ENCODE measurements around the gene SLC5A3. TPM values are rescaled to one million over a fixed set of nuclear protein-coding genes. Genes with fewer than 3 reads are reported as not detected.
A peak's percentile ranks its signal among the peaks of the same experiment; 100 is the strongest.

Gene SLC5A3
- total RNA-seq, 1 donor from 2014 or later = 65.8 TPM

GRCh38 chr21:34100337-34100736 lies 27.0 kb downstream of the SLC5A3 start:
- no peak for DNase-seq (ENCODE audit: low read depth)

DNA sequence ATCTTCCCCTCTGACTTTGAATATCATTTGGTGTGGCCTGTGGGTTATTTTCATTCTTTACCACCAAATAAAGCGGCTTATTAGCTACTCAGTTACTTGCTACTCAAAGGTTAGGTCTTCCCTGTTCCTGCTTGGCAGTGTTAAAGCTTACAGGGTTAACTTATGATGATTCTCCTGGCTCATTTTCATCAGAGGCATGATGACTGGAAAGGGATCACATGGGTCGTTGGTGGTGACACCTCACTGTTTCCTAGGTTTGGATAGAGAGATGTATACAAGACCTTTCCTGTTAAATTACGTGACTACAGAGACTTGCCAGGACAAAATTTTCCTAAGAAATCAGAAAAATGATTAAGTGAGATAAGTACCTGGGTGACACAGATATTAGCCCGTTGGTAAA lies 27.4 kb downstream of the SLC5A3 start:
- no peak for DNase-seq (ENCODE audit: low read depth)

DNA sequence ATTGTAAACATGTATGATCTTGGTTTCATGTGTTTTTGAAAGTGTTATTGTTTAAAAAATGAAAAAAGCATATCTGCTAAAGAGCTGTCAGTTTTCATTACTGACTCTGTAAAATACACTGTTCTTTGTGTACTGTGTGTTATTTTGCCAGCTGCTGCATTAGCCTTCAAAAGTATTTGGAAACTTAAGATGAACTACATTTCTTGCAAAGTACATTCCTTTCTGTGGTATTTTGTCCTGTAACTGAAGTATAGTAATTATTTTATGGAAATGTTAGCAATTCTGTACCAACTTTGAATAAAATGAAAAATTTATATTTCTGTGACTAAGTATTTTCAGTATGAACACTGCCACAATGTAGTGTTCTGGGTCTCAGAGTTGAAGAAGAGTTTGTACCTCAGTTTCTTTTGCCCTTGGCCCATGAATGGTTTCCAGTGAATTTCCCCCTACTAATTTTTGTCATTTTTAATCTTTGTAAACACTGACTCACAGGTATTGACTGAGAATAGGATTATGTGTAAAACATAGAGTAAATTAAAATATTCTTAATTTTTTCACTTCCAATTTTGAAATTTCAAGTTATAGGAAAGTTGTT lies 32.7 kb downstream of the SLC5A3 start:
- no peak for DNase-seq (ENCODE audit: low read depth)

DNA sequence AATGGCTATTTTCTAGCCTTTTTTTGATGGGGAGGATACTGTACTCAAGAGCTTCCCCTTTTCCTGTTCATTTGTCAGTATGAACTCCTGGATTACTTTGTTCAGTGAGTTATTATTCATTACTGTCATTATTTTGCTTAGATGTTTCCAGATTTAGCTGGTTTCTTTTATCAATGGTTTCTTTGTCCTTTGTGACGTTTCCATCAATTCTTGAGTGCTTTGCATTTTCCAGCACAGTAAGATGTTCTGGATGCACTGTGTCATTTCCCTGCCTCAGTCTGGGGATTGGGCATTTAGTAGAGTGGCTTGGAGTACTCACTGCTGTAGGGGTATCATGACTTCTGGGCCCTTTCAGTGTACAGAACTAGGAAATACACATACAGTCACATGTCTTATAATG lies 34.2 kb downstream of the SLC5A3 start:
- DNase-seq (ENCODE audit: low read depth) = no peak

DNA sequence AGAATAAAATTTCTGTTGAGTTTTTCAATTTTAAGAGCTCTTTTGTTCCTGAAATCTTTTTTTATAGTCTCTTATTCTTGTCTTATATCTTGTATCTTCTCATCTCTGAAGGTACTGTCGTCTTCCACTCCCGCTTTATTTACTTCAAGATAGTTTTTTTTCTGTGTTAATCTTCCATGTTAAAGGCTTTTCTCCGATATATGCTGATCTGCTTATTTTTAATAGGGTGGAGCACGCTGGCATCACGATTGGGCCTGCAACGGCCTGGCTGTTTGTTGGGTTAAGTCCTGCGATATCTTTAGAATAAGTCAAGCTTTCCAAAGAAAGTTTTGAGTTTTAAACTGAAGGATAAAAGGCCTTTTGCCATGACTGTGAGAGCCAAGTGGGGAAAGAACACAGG lies 35.7 kb downstream of the SLC5A3 start:
- DNase-seq (ENCODE audit: low read depth) = no peak

- no peak for DNase-seq (ENCODE audit: low read depth)
These were observed 37.3 kb downstream of the SLC5A3 start for GRCh38 chr21:34110594-34111202.

- peak; percentile 44 for DNase-seq (ENCODE audit: low read depth)
These were observed 39.1 kb downstream of the SLC5A3 start for GRCh38 chr21:34112316-34113033.

- DNase-seq (ENCODE audit: low read depth) = no peak
These were observed 40.5 kb downstream of the SLC5A3 start for GRCh38 chr21:34113842-34114241.

DNA sequence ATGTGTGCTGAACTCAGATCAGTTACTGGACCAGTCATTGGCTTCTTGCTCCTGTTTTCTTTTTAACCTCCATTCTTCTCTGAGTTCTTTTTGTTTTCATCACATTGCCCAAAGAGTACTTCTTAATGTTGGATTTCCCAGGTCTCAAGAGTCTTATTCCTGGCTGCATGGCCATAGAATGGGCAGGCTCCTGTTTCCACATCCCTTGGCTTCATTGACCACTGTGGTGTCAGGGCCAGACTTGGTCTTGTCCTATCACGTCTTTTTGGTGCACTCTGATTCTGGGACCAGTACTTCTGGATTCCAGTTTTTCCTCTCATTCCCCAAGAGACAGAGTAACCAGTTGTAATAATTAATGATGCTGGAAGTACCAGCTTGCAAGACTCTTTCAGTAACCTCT lies 41.8 kb downstream of the SLC5A3 start:
- no peak for DNase-seq (ENCODE audit: low read depth)

DNA sequence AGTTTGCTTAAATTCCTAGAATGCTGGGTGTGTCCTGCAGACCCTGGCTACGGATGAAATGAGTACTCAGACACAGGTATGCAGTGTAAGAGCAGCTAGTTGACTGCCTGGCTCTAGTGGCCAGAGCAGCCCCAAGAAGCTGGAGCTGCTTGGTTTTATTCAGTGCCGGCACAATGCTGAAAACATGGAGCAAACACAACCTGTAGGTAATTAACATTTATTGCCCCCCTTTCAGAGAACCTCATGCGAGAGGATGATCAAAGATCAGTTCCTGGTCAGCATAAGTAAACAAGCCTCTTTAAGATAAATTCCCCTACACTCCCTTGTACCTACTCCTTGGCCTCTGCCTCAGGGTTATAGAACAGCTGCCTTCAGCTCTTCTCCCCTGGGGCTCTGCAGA lies 43.2 kb downstream of the SLC5A3 start:
- no peak for DNase-seq (ENCODE audit: low read depth)

- no peak for DNase-seq (ENCODE audit: low read depth)
These were observed 47.5 kb downstream of the SLC5A3 start for GRCh38 chr21:34120867-34121266.

DNA sequence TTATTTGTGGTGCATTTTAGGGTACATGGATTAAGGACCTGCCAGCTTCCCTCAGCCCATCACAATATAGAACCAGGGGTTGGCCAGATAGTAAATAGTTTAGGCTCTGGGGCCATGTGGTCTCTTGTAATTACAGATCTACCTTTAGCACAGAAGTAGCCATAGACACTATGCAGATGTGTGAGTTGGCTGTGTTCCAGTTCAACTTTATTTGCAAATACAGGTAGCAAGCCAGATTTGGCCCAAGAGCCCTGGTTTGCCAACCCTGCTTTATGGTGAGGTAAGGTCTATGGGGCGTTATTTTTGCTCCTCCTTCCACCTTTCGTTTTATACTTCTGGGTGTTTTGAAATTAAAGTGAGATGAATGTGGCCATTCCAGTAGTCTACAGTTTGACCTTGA lies 48.7 kb downstream of the SLC5A3 start:
- no peak for DNase-seq (ENCODE audit: low read depth)

Other genes starting within 250 kb of the SLC5A3 start
- gene ATP5PO, start 157.8 kb upstream of the SLC5A3 start, total RNA-seq = 155 and 208 TPM in 2 replicates
- 9.4 and 33.8 TPM in 2 replicates for gene MRPS6, start within 50 bp of the SLC5A3 start, total RNA-seq